AML-193 (cell line): ENCODE data around the gene PTPRK.

Experiments used
- DNase-seq, 2 experiments: peaks; one replicate each; lab custom pipeline; 2025; lab: John Stamatoyannopoulos, UW

Gene PTPRK

DNA sequence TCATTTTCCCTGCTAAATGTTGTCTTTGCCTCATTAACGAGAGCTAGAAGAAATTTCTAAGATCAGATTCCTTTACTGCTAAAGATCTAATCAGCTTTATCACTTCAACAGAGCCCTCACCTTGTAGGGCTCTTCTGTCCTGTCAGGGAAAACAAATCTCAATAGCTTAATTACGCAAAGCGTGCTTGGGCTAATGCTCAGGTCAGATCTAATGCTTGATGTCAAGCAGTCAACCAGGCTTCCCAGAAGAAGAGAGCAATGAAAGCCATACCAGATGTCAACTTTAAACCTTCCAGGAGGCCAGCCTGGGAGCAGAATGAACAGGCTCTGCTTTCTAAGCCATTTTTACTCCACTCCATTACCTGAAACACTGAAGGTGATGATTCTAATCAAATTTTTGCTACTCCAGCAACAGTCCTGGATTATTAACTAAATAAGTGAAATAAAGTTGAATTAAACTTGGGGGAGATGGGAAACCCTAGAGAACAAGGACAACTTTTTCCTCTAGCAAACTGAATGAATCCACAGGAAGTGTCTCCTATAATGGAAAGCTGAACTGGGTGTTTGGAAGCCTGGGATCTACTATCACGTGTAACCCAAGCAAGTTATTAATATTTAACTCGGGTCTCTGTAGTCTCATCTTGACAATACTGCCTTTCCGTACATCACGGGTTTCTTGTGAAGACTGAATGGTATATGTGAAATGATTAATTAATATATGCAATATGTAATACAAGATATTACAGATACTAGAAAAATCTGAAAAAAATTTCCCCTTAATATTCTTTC, 273.7 kb downstream of the PTPRK start:
- DNase-seq = no peak

DNA sequence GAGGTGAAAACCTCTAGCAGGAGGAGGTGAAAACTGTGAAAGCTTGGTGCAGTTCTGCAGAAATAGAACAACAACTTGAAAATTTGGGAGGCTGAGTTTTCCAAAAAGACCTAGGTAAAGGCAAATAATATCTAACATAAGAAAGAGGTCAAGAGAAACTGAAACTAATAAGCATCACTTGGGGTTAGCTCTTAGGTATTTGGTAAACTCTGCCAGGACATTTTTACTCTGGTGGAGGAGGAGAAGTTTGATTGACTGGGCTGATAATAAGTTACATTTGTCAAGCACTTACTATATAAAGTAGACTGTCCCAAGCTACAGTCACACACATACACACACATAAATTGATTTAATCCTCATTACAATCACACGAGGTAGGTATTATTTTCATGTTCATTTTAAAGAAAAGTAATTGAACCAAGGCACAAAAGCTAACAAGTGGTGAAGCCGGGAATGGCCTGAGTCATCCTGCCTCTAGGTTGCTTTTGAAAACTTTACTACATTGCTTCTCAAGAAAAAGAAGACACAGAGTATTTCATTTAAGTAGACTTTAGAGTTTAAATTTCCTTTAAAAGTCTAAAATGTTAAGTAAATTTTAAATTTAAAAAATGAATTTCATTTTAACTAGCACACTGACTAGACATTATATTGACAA, 275.5 kb downstream of the PTPRK start:
- no peak for DNase-seq

DNA sequence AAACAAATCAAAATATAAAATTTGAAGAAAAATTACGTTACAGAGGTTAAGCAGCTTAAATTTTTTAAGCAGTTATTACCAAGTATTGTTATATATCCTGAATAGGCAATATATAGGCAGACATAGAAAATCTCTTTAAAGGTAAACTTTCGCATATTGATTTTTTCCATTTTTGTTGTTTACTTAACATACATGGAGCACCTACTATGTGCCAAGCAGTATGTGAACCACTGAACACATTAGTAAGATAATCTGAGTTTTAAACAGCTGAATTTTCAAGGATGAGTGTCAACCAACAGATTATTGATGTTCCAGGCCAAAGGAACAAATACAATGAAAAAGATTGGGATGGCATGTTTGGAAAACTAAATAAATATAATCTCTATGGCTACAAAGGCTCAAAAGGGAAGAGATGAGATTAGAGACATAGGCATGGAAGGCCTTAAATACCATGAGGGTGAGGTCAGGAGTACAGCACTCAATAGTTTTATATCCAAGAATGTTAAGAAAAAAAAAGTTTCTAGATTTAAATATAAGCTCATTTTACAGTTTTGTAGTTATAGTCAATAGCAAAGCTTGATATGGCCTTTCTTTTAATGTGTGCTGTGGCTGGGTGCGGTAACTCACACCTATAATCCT, 277.5 kb downstream of the PTPRK start:
- DNase-seq = no peak

DNA sequence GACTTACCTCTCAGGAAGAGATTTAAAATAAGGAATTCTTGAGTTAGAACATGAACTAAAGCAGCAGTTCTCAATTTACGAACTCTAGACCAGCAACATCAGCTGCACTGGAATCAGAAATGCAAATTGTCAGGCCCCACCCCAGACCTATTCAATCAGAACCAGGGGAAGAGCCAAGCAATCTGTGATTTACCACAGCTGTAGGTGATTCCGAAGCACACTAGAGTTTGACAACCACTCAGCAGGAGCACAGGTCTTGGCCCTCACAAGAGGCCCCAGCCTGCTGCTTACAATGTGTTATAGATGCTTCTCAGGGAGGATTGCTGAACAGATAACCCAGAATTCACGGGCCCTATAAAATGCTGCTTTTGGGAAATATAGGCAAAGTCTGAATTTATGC, 279.2 kb downstream of the PTPRK start:
- DNase-seq = no peak

DNA sequence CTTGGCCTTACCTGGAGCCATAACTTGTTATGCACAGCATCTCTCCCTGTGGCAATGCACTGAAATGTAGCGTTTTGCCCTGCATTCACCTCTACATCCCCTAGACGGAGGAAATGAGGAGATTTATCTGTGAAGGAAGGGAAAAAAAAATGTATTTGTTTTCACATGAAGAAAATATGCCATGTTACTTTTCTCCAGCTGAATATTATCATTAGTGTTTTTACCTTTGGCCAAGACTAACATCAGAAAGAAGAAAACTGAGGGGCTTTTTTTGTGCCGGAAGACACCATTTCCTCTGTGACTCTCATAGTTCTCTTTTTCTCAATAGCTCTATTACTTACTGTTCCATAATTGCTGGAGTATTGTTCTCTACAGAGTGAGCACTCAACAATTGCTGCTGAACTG, 280.4 kb downstream of the PTPRK start:
- no peak for DNase-seq

DNA sequence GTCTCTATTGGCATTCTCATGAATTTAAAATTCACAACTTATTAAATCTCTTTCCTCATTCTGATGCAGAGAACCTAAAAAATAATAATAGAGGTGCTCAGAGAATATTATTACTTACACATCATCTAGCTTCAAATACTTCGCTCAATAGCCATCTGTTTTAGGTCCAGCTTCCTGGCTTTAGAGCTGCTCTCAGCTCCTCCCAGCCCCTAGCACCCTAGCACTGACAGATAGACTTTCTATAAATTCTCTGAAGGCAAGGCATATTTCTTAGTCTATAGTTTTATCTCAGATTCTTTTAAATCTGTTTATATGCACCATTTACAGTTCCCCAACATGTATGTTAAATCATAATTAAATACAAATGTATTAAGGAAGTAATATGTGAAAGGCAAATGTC, 281.3 kb downstream of the PTPRK start:
- DNase-seq = no peak

DNA sequence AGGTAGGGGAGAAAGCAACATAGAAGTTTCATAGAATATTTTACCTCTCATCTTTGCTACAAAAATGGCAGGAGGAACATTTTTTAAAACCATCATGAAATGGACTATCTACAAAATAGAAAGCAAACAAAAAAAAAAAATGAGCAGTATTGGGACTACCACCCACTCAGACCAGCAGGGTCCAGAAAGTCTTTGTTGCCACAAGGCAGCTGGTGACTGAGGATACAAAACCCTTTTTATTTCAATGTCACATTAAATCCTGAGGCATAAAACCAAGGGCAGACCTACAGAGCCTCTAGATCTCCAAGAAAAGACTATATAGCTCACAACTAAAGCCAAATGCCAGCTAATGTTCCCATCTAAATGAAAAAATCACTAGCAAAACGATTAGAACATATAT, 282.2 kb downstream of the PTPRK start:
- no peak for DNase-seq

DNA sequence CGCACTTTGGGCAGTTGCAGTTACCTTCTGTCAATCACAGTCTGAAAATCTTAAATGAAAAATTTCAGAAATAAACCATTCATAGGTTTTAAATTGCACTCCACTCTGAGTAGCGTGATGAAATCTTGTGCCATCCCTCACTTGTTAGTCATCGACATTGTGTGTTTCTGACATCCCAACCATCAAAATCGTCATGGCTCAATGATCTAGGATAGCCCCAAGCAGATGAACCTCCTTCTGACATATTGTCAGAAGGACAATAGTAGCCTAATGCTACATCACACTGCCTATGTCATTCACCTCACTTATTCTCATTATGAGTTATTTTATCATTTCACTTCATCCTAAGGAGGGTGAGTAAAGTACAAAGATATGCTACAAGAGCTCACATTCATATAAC, 284.8 kb downstream of the PTPRK start:
- DNase-seq = no peak

DNA sequence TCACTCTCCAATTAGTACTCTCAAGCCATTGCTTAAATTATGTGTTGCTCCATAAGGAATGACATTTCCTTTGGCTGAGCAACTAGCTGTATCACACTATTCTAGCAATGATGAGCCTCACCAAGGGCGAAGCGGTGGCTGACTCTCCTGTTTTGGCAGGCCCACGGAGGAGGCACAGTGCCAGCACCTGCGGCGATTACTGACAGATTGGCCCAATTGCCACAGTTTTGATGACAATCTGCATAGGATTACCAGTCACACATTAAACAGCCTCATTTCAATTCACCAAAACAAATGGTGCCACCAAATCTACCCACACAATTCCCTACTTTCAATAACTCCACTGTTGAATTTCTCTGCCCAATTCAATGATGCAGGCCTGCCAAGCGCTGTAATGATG, 286.9 kb downstream of the PTPRK start:
- DNase-seq = no peak

DNA sequence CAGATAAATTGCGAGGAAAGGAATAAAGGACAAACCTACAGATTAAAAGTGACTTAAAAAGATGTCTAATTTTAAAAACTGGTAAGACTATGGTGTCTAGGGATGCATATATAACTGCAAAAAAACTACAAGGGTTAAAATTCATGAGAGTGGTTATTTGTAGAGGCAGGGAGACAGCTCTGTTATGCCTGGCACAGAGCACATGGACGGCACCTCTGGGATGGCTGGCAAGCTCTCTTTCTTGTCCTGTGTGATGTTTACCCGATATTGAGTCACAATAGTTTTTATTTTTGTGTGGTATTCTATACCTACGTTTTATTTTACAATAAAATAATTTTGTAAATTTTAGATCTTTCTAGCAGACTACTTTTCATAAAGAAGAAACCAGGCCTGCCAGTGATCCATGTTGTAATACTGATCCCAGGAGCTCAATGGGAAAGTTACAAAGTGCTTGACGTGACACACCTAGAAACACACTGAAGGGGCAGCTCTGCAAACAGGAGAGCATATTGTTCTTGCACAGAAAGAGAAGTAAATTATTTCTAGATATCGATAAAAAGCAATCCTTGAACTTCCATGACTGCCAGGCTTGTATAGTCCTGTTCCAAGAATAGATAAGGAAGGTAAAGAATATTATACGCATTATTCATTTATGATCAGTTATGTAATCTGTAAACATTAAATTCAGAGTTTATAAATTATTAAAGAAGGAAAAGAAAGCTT, 290.0 kb downstream of the PTPRK start:
- no peak for DNase-seq

DNA sequence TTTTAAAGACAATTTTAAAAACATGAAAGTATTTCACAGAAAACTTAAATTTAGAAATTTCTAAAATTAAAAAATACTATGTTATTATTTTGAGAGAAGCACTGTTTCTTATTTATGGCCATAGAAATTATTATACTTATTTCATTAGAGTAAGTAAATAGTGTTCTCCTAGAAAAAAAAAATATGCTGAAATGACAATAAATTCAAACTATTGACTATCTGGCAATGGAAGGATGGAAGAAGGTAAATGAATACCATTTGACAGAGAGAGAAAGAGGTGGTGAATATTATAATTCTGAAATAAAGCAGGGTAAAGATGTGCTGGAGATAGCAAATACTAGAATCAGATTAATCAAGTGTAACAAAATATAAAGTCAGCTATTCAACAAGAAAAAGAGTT, 294.8 kb downstream of the PTPRK start:
- no peak for DNase-seq

DNA sequence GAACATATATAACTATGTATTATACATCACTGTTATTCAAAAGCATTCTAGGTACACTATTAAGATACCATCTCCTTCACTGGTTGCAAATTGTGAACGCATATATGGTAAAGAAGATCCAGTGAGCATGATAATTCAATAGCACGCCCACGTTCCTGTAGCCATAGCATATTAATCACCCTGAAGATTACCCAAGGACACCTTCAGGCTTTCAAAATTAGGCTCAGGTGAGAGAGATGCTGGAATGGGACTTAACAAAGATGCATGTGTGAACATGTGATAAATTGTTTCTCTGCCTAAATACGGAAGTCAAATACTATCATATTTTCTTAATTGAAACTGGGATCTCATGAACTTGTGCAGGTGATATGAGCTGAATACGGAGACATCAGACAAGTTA, 303.5 kb downstream of the PTPRK start:
- DNase-seq = no peak

DNA sequence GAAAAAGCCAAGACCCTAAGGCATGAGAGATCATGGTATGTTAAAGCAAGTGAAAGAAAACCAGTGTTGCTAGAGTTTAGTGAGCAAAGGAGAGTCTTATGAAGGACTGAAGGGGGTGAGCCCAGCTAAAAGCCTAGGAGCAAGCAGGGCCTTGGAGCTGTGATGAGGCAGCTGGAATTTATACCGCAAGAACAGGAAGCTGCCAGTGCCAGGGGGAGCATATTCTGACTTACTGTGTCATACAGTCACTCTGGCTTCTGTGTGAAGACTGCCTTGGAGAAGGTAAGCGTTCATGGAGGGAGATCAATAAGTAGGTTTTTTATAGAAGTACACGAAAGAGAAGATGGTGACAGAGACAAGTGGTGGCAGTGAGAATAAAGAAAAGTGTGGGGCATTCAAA, 310.6 kb downstream of the PTPRK start:
- DNase-seq = no peak

DNA sequence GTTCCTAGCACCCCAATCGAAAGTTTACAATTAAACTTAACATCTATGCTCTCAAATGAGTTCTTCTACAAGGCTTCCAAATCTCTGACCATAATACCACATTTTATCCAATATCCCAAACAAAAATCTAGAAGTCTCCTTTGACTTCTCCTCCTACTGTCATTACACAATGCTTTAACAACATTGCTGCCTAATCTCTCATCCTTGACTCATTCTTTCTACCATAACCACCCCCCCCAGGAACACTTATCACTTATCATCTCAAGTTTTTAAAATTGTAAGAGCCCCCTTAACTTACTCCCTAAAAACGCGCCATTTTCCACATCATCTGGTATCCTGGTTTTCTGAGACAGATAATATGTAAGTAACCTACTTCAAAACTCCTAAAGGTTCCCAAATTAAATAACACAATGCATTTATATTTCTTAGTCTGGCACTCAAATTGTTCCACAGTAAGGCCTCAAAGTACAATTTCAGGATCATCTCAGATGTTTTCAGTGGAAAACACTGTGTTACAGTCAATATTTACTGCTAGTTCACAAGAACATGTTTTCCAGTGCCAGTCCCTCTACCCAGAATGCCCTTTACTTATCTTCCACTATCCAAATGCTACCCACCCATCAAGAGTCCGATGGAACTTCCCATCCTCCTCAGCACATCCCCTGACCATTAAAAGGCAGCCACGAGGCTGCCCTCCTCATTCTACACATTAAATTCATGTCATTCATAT, 311.4 kb downstream of the PTPRK start:
- DNase-seq = no peak

DNA sequence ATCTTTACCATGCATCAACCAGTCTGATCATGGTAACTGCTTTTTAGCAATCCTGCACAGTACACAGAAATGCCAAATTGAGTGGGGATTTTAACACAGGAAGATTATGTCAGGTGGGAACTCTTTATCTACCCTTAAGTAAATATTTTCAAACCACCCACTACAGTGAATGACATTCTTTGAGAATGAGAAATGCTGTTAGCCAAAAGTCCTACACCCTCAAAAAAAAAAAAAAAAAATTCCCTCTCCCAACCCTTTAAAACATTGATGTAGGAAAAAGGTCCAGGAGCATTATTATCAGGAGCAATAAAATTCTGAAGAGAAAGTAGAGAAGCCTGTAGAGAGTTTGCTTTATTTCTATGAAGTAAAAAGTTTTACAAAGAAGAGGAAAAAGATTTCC, 312.3 kb downstream of the PTPRK start:
- no peak for DNase-seq

DNA sequence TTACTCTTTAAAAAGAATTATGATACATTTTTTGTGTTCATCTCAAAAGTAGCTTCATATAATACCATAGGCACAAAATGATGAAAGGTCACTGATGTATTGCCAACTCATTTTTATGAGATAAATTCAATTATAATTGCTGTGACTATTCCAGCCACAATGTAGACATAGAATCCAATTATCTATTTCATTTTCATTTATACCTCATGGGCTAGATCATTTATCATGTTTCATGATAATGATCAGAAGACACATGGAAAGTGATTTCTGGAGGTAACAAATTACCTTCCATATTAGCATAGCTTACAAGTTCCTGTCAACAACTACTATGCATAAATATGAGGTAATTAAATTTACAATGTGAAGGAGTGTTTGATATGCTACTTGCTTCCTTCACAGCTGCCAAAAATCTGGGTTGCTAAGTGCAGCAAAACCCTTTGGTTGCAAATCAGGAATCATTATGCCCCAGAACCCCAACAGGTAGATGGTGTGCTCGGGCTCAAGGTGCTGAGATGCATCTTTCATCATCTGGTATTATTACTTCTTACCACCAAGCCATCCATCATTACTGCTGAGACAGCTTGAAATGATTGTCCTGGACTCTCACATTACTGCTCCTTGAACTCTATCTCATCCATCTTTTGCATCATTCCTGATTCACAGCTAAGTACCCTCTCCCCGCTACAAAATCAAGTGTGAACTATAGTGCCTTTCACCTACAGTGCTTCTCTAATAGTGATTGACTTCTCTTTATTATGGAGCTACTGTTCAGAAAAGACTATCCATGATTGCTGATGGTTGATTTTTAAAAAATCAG, 313.6 kb downstream of the PTPRK start:
- no peak for DNase-seq

DNA sequence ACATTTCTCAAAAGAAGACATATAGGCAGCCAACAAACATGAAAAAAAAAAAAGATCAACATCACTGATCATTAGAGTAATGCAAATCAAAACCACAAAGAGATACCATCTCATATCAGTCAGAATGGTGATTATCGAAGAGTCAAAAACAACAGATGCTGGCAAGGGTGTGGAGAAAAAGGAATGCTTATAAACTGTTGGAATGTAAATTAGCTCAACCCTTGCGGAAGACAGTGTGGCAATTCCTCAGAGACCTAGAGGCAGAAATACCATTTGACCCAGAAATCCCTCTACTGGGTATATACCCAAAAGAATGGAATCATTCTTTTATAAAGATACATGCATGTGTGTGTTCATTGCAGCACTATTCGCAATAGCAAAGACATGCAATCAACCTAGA, 315.8 kb downstream of the PTPRK start:
- DNase-seq = no peak

DNA sequence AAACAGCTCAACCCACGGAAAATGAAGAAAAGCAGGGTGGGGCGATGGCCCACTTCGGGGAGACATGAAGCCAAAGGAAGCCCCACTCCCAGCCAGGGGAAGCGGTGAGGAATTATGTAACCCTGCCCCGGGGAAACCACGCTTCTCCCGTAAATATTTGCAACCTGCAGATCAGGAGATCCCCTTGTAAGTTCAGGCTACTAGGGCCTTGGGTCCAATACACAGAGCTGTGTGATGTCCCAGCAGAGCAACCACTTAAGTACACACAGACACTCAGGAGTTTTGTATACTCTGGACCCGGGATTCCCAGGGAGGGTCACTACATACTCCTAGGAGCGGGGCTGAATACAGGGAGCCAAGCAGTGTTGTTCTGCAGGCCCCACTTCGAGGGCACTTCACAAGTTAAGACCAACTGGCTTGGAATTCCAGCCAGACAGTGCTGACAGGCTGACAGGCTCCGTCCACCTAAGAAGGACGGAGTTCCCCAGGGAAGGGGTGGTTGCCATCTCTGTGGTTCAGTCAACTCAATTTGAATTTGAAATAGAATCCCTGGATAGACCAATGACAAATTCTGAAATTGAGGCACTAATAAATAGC, 318.1 kb downstream of the PTPRK start:
- no peak for DNase-seq

DNA sequence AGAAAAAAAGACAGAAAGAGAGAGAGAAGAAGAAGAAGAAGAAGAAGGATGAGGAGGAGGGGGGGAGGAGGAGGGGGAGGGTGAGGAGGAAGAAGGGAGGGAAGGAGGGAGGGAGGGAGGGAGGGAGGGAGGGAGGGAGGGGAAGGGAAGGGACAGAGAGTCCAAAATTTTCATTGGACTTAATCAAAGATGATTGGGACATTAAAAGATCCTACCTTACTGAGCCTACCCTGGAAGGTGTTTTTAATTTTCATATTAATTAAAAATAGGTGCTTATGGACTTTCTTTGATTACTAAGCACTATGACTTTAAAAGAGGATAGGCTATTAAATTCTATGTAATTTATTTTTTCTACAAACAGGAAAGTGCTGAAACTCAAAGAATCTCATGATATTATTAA, 319.6 kb downstream of the PTPRK start:
- DNase-seq = no peak

DNA sequence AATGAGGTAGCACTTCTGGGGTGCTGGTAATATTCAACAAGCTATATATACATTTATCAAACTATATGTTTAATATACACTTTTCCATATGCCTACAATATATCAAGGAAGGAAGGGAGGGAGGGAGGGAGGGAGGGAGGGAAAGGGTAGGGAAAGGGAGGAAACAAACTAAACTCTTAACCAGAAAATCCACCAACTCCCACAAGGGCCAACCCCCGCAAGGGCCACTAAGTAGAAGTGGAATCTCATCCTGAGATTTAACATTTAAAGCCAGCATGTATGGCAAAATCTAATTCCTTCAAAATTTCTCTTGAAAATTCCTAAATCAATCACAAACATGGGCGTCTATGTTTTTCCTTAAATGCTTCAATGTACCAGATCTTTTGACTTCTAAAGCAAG, 320.9 kb downstream of the PTPRK start:
- no peak for DNase-seq

DNA sequence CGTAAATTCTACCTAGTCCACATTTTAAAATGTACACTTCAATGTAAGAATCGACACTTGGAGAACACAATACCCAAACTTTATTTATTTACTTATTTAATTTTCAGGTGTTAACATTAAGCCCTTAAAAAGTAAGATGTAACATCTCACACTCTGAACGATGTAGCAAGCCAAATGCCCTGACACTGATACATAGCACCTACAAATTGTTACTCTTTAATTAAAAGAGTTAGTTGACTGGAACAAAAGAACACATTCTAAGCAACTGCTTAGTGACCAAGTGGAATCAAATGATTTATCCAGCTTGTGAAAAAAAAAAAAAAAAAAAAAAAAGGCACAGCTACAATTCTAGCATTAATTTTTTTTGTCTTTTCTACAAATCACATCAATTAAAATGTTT, 327.4 kb downstream of the PTPRK start:
- DNase-seq = no peak
